K562 (cell line): Measurements from ENCODE around the gene RHEBL1. TPM values are rescaled to one million over a fixed set of nuclear protein-coding genes. Genes with fewer than 3 reads are reported as not detected.

Source experiments
- ATF1 ChIP-seq, 2 experiments: fragments of 450-650 bp in 1 of 2; IDR thresholded peaks; 2 replicates each; pipeline ENCODE4 v1.6.1; 2016; ENCODE audit warnings: missing compliant biosample characterization in 1 of 2, missing genetic modification characterization in 1 of 2
- CEBPG ChIP-seq, 3 experiments: fragments of 200-800 bp in 1 of 3; sonication (Bioruptor generic) in 1 of 3; sonication (generic) in 1 of 3; formaldehyde crosslinking in 1 of 3; IDR thresholded peaks in 2 of 3; conservative IDR thresholded peaks in 1 of 3; 2 replicates each; pipeline versions ENCODE4 v1.6.1 to v1.8.0; 2016 to 2022; ENCODE audit warnings: missing compliant biosample characterization in 2 of 3, missing genetic modification characterization in 2 of 3, mild to moderate bottlenecking in 1 of 3, missing genetic modification reagents in 1 of 3
- CREB1 ChIP-seq, 2 experiments: sonication (generic) in 1 of 2; formaldehyde crosslinking in 1 of 2; IDR thresholded peaks; 2 replicates each; pipeline versions ENCODE4 v1.6.1 to v1.8.0; 2012 to 2022; ENCODE audit warnings: inconsistent platforms in 1 of 2, mild to moderate bottlenecking in 1 of 2, missing genetic modification reagents in 1 of 2, moderate library complexity in 1 of 2
- CREM ChIP-seq: IDR thresholded peaks from 2 replicates; pipeline ENCODE4 v1.6.1; 2014; ENCODE audit warnings: antibody characterized with exemption, low read depth
- ESRRA ChIP-seq: fragments of 450-650 bp; IDR thresholded peaks from 2 replicates; pipeline ENCODE4 v1.6.1; 2014; ENCODE audit warnings: low read depth, mild to moderate bottlenecking, moderate library complexity, borderline replicate concordance
- ETV1 ChIP-seq: fragments of 450-650 bp; conservative IDR thresholded peaks from 2 replicates; pipeline ENCODE4 v1.6.1; 2016; ENCODE audit warnings: missing genetic modification characterization, control low read depth, low read depth, missing compliant biosample characterization
- ILK ChIP-seq: fragments of 450-650 bp; IDR thresholded peaks from 2 replicates; pipeline ENCODE4 v1.6.1; 2016; ENCODE audit warnings: missing genetic modification characterization, low read depth, mild to moderate bottlenecking, missing compliant biosample characterization, moderate library complexity, borderline replicate concordance
- KDM2B ChIP-seq: fragments of 250-450 bp; sonication (Bioruptor Pico); IDR thresholded peaks from 2 replicates; pipeline ENCODE4 v1.8.0; 2021; ENCODE audit warnings: mild to moderate bottlenecking, moderate library complexity
- NBN ChIP-seq: fragments of 450-650 bp; IDR thresholded peaks from 2 replicates; pipeline ENCODE4 v1.6.1; 2016; ENCODE audit warnings: low read depth, mild to moderate bottlenecking
- NCOA1 ChIP-seq: fragments of 450-650 bp; IDR thresholded peaks from 2 replicates; pipeline ENCODE4 v1.6.1; 2016; ENCODE audit warnings: low read depth
- NCOR1 ChIP-seq: fragments of 450-650 bp; IDR thresholded peaks from 2 replicates; pipeline ENCODE4 v1.6.1; 2016; ENCODE audit warnings: mild to moderate bottlenecking, moderate library complexity
- PTBP1 ChIP-seq: fragments of 200-400 bp; formaldehyde crosslinking; IDR thresholded peaks from 2 replicates; pipeline ENCODE4 v1.6.1; 2017; ENCODE audit warnings: low read depth, low read length
- RBM25 ChIP-seq: fragments of 200-400 bp; formaldehyde crosslinking; IDR thresholded peaks from 2 replicates; pipeline ENCODE4 v1.6.1; 2018; ENCODE audit warnings: low read length, low read depth, moderate library complexity; ENCODE audit not compliant: severe bottlenecking
- RUNX1 ChIP-seq: sonication (generic); IDR thresholded peaks from 2 replicates; pipeline ENCODE4 v1.6.1; 2016; ENCODE audit warnings: antibody characterized with exemption, low read depth
- TAF1 ChIP-seq: IDR thresholded peaks from 2 replicates; pipeline ENCODE4 v1.6.1; 2011; ENCODE audit warnings: mild to moderate bottlenecking, low read length, moderate library complexity; ENCODE audit not compliant: insufficient read depth, control insufficient read depth, severe bottlenecking; ENCODE audit errors: extremely low read depth
- XRCC3 ChIP-seq: fragments of 450-650 bp; IDR thresholded peaks from 2 replicates; pipeline ENCODE4 v1.6.1; 2017; ENCODE audit warnings: mild to moderate bottlenecking, moderate library complexity
- ZBTB1 ChIP-seq: sonication (generic); formaldehyde crosslinking; IDR thresholded peaks from 2 replicates; pipeline ENCODE4 v1.8.1; 2023; ENCODE audit warnings: missing genetic modification reagents, low read depth, mild to moderate bottlenecking, borderline replicate concordance
- ZBTB8A ChIP-seq: fragments of 450-650 bp; IDR thresholded peaks from 2 replicates; pipeline ENCODE4 v1.6.1; 2018; ENCODE audit warnings: mild to moderate bottlenecking, moderate library complexity; ENCODE audit not compliant: partially characterized antibody
- ZNF121 ChIP-seq: sonication (generic); formaldehyde crosslinking; conservative IDR thresholded peaks from 2 replicates; pipeline ENCODE4 v1.8.0; 2022; ENCODE audit warnings: missing genetic modification reagents
- ZNF224 ChIP-seq: sonication (generic); formaldehyde crosslinking; IDR thresholded peaks from 2 replicates; pipeline ENCODE4 v1.8.0; 2022; ENCODE audit warnings: mild to moderate bottlenecking, missing genetic modification reagents
- ZNF316 ChIP-seq: fragments of 450-650 bp; IDR thresholded peaks from 2 replicates; pipeline ENCODE4 v1.6.1; 2016
- polyA plus RNA-seq, 8 experiments: library from polyadenylated mRNA; depleted of rRNA in 4 of 8; stranded (reverse) in 5 of 8; unstranded in 3 of 8; fragments of >200 nt; fragmentation: Nextera tagmentation in 2 of 8; fragmentation: Illumina TruSeq in 1 of 8; extraction: Ambion mirVana in 2 of 8; extraction: Trizol in 1 of 8; gene quantifications; 2 replicates each; pipeline versions ENCODE4 v1.2.1 to v1.2.3, GENCODE V29; 2011 to 2014; ENCODE audit warnings: inconsistent platforms in 1 of 8, missing spikeins in 1 of 8
- total RNA-seq, 7 experiments: library from RNA; depleted of rRNA in 6 of 7; stranded (reverse); fragments of >200 nt in 6 of 7; fragmentation: Illumina TruSeq in 2 of 7; extraction: Trizol in 2 of 7; gene quantifications; 2 replicates each; pipeline versions ENCODE4 v1.2.1 to v1.2.3, GENCODE V29; 2011 to 2021; ENCODE audit warnings: low replicate concordance in 1 of 7

RHEBL1 gene
- total and polyA plus RNA-seq, 9 of the 15 experiments (the other 6 are each of a cell fraction or from before 2014, with no cell fraction given), result 4.3 to 36.1 (median 8.2) TPM

DNA sequence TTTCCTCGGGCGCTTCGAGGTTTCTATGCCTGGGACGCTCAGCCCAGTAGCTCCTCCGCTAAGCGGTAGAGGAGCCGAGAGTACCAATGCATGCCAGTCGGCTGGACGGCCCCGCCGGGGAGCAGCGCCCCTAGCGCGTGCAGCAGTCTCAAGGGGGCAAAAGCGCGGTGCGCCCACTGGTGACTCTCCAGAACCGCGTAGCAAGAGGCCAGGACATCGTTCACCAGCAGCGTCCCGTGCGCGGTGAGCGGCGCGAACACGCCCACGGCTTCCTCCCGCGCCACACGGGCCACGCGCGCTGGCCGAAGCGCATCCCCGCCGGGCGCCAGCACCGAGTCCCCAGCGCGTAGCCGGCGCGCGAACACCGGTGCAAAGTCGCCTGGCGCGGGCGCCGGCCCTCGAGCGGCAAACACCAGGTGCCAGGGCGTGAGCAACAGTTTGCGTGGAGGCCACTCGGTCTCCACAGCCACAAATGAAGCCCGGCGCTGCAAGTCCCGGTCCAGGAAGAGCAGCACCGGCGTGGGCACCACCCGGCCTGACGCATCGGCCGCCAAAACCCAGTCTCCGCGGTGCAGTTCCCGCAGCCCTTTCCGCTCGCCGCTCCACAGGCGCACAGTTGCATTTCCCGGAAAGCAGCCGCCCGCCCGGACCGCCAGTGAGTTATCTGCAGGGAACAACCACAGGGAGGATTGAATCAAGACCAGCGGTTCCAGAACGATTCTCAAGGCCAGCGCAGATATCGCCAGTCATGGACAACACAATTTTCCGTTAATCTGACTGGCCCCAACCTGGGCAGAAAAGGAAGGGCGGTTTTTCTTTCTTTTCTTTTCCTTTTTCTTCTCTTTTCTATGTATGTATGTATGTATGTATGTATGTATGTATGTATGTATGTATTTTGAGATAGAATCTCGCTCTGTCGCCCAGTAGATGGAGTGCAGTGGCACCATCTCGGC, 20.3 kb upstream of the RHEBL1 start (continued):
- TF ChIP-seq ILK (tag) (no peak), NCOR1 (peak; percentile 90), ZBTB8A (no peak), XRCC3 (no peak), ZNF121 (CRISPR knock-in tag) (no peak), ZBTB1 (CRISPR knock-in tag) (peak; percentile 97), ETV1 (tag) (peak; percentile 60), RBM25 (peak; percentile 12), ESRRA (peak; percentile 24; the same call in 1 of the 2 replicates), NCOA1 (peak; percentile 68; the same call in 1 of the 2 replicates), TAF1 (no peak), CREM (0 out of 2 replicates have a peak, but pooled peaks have one; percentile 8), KDM2B (peak; percentile 29), ATF1 (CRISPR knock-in tag; IDR thresholded peaks at IDR 0.05) (no peak), ATF1 (tag; IDR thresholded peaks at IDR 0.05) (peak; percentile 57), PTBP1 (no peak), CREB1 (IDR thresholded peaks at IDR 0.05) (peak; percentile 32; the same call in 1 of the 2 replicates), CREB1 (CRISPR knock-in tag; IDR thresholded peaks at IDR 0.05) (no peak), CEBPG (CRISPR knock-in tag; IDR thresholded peaks at IDR 0.05) (no peak), CEBPG (tag; conservative IDR thresholded peaks at IDR 0.05 in 1 of 2, IDR thresholded peaks at IDR 0.05 in 1 of 2) (no peak), NBN (peak; percentile 32; the same call in 1 of the 2 replicates), RUNX1 (peak; percentile 81), ZNF316 (peak; percentile 56; the same call in 1 of the 2 replicates), ZNF224 (CRISPR knock-in tag) (no peak)
